H9 (cell line): ENCODE measurements around the gene TXNL4A. TPM values are rescaled to one million over a fixed set of nuclear protein-coding genes. Genes with fewer than 3 reads are reported as not detected.
A peak's percentile ranks its signal among the peaks of the same experiment; 100 is the strongest.

ENCODE experiments used
- DNase-seq: peaks from one replicate; pipeline ENCODE4 v3.0.0-alpha.2; 2017
- H2AFZ ChIP-seq: one replicate; pipeline ENCODE4 v1.6.1; 2013; ENCODE audit warnings: mild to moderate bottlenecking, low read length, control low read depth, moderate library complexity
- H2AK5ac ChIP-seq: 2 replicates; pipeline ENCODE4 v1.6.1; 2013; ENCODE audit warnings: low read length, control low read depth, mixed read lengths; ENCODE audit not compliant: insufficient read length
- H2BK120ac ChIP-seq: one replicate; pipeline ENCODE4 v1.6.1; 2013; ENCODE audit warnings: low read depth, mild to moderate bottlenecking, low read length, control low read depth, inconsistent platforms; ENCODE audit not compliant: poor library complexity, severe bottlenecking
- H2BK12ac ChIP-seq: 2 replicates; pipeline ENCODE4 v1.6.1; 2013; ENCODE audit warnings: low read length, control low read depth, mixed read lengths, low read depth; ENCODE audit not compliant: insufficient read length
- H2BK15ac ChIP-seq: 2 replicates; pipeline ENCODE4 v1.6.1; 2013; ENCODE audit warnings: low read depth, low read length, control low read depth
- H2BK20ac ChIP-seq: one replicate; pipeline ENCODE4 v1.6.1; 2013; ENCODE audit warnings: low read depth, mild to moderate bottlenecking, low read length, control low read depth, inconsistent platforms; ENCODE audit not compliant: poor library complexity, severe bottlenecking
- H2BK5ac ChIP-seq: 2 replicates; pipeline ENCODE4 v1.6.1; 2013; ENCODE audit warnings: low read length, control low read depth, mixed read lengths; ENCODE audit not compliant: insufficient read length
- H3K14ac ChIP-seq: 2 replicates; pipeline ENCODE4 v1.6.1; 2013; ENCODE audit warnings: low read length, control low read depth; ENCODE audit not compliant: insufficient read depth
- H3K18ac ChIP-seq: 2 replicates; pipeline ENCODE4 v1.6.1; 2013; ENCODE audit warnings: low read depth, mild to moderate bottlenecking, mixed read lengths, low read length, control low read depth; ENCODE audit not compliant: insufficient read length
- H3K23ac ChIP-seq: 2 replicates; pipeline ENCODE4 v1.6.1; 2013; ENCODE audit warnings: low read length, control low read depth, mixed read lengths, low read depth; ENCODE audit not compliant: insufficient read length
- H3K23me2 ChIP-seq: 2 replicates; pipeline ENCODE4 v1.6.1; 2013; ENCODE audit warnings: low read depth, mild to moderate bottlenecking, mixed read lengths, low read length, control low read depth; ENCODE audit not compliant: insufficient read length, poor library complexity, severe bottlenecking
- H3K27ac ChIP-seq: 2 replicates; pipeline ENCODE4 v1.5.1; 2013; ENCODE audit warnings: low read length, control low read depth, mixed read lengths, low read depth; ENCODE audit not compliant: insufficient read length
- H3K27me3 ChIP-seq: 2 replicates; pipeline ENCODE4 v1.6.1; 2013; ENCODE audit warnings: low read length, control low read depth, inconsistent platforms; ENCODE audit not compliant: insufficient read depth
- H3K4ac ChIP-seq: 2 replicates; pipeline ENCODE4 v1.6.1; 2013; ENCODE audit warnings: low read depth, mild to moderate bottlenecking, control low read depth, inconsistent platforms, low read length, moderate library complexity
- H3K4me1 ChIP-seq: 2 replicates; pipeline ENCODE4 v1.6.1; 2013; ENCODE audit warnings: low read length, control low read depth, inconsistent platforms; ENCODE audit not compliant: insufficient read depth
- H3K4me2 ChIP-seq: 2 replicates; pipeline ENCODE4 v1.6.1; 2013; ENCODE audit warnings: low read length, control low read depth, mixed read lengths; ENCODE audit not compliant: insufficient read length, insufficient read depth
- H3K56ac ChIP-seq: 2 replicates; pipeline ENCODE4 v1.6.1; 2013; ENCODE audit warnings: low read depth, mild to moderate bottlenecking, mixed read lengths, low read length, control low read depth; ENCODE audit not compliant: insufficient read length
- H3K79me1 ChIP-seq: 2 replicates; pipeline ENCODE4 v1.6.1; 2013; ENCODE audit warnings: low read depth, mild to moderate bottlenecking, moderate library complexity, low read length, control low read depth, inconsistent platforms; ENCODE audit not compliant: insufficient read depth, poor library complexity, severe bottlenecking
- H3K79me2 ChIP-seq: 2 replicates; pipeline ENCODE4 v1.6.1; 2013; ENCODE audit warnings: low read length, control low read depth, inconsistent platforms; ENCODE audit not compliant: insufficient read depth
- H3K9ac ChIP-seq: 2 replicates; pipeline ENCODE4 v1.6.1; 2013; ENCODE audit warnings: low read length, control low read depth, mixed read lengths; ENCODE audit not compliant: insufficient read length; ENCODE audit errors: extremely low read depth
- H3K9me3 ChIP-seq: one replicate; pipeline ENCODE4 v1.6.1; 2013; ENCODE audit warnings: low read depth, low read length, inconsistent platforms; ENCODE audit not compliant: control insufficient read depth
- H3T11ph ChIP-seq: one replicate; pipeline ENCODE4 v1.6.1; 2013; ENCODE audit warnings: mild to moderate bottlenecking, low read length, control low read depth, inconsistent platforms
- H4K20me1 ChIP-seq: one replicate; pipeline ENCODE4 v1.6.1; 2013; ENCODE audit not compliant: control insufficient read depth, insufficient read length, insufficient read depth
- H4K5ac ChIP-seq: 2 replicates; pipeline ENCODE4 v1.6.1; 2013; ENCODE audit warnings: low read depth, mild to moderate bottlenecking, mixed read lengths, low read length, control low read depth; ENCODE audit not compliant: insufficient read length
- H4K8ac ChIP-seq: replicated peaks from 2 replicates; pipeline ENCODE4 v1.6.1; 2013; ENCODE audit warnings: low read length, control low read depth, mixed read lengths, low read depth; ENCODE audit not compliant: insufficient read length
- H4K91ac ChIP-seq: 2 replicates; pipeline ENCODE4 v1.6.1; 2013; ENCODE audit warnings: low read depth, mild to moderate bottlenecking, moderate library complexity, mixed read lengths, low read length, control low read depth; ENCODE audit not compliant: insufficient read length
- H3K27ac Mint-ChIP-seq, 3 experiments: 2 replicates in 2 of 3; 3 replicates in 1 of 3; pipeline ENCODE4 v1.8.0; 2020 to 2021; ENCODE audit warnings: mixed read lengths in 3 of 3, mild to moderate bottlenecking in 1 of 3, moderate library complexity in 1 of 3
- H3K27me3 Mint-ChIP-seq: 2 replicates; pipeline ENCODE4 v1.8.0; 2021; ENCODE audit warnings: low read depth, mild to moderate bottlenecking, moderate library complexity, mixed read lengths
- H3K36me3 Mint-ChIP-seq, 3 experiments: 2 replicates in 2 of 3; 3 replicates in 1 of 3; pipeline ENCODE4 v1.8.0; 2020 to 2021; ENCODE audit warnings: low read depth in 3 of 3, mixed read lengths in 3 of 3; ENCODE audit not compliant: insufficient read depth in 1 of 3
- H3K4me1 Mint-ChIP-seq, 2 experiments: 2 replicates each; pipeline ENCODE4 v1.8.0; 2020; ENCODE audit warnings: mixed read lengths in 2 of 2
- H3K4me3 Mint-ChIP-seq, 2 experiments: 2 replicates in 1 of 2; 3 replicates in 1 of 2; pipeline ENCODE4 v1.8.0; 2020 to 2021; ENCODE audit warnings: mild to moderate bottlenecking in 2 of 2, mixed read lengths in 2 of 2, moderate library complexity in 1 of 2
- H3K9me3 Mint-ChIP-seq, 2 experiments: 2 replicates in 1 of 2; 3 replicates in 1 of 2; pipeline ENCODE4 v1.8.0; 2020; ENCODE audit warnings: mild to moderate bottlenecking in 2 of 2, mixed read lengths in 2 of 2, moderate library complexity in 1 of 2
- CTCF ChIP-seq: fragments of 200-600 bp; sonication (generic); conservative IDR thresholded peaks from 3 replicates; pipeline ENCODE4 v1.8.0; 2021; ENCODE audit warnings: antibody characterized with exemption, mild to moderate bottlenecking
- WGBS: extraction: QIAGEN DNeasy Blood & Tissue Kit; methylation state at CpG from one replicate; pipeline ENCODE4 v1.1.7; 2013; ENCODE audit warnings: missing lambda C conversion rate, low lambda C conversion rate, mixed read lengths; ENCODE audit not compliant: insufficient read length; ENCODE audit errors: extremely low coverage; 5-methylcytosine and 5-hydroxymethylcytosine counted together
- total RNA-seq: library from RNA; stranded (reverse); gene quantifications from 2 replicates; pipeline ENCODE4 v1.2.1, GENCODE V29; 2021

Gene TXNL4A
- total RNA-seq, 1 experiment from 2014 or later = 163 TPM

- H3K4me1 Mint-ChIP-seq = peaks cover 13% of the 10 kb centered on the region in 2 experiments
- H3K9me3 Mint-ChIP-seq = peaks cover 36 to 37% of the 10 kb centered on the region in 2 experiments
- DNase-seq = peak; percentile 24
- Histone ChIP-seq H2BK5ac (no peak overlapping the region), H2AFZ (no peak overlapping the region), H4K20me1 (no peaks in the 10 kb centered on the region), H3K56ac (no peak overlapping the region), H3K79me2 (no peaks in the 10 kb centered on the region), H2BK15ac (no peak overlapping the region), H3K79me1 (no peaks in the 10 kb centered on the region), H3K27ac (no peak overlapping the region), H2BK120ac (no peak overlapping the region), H3K23me2 (no peaks in the 10 kb centered on the region), H3K18ac (no peak overlapping the region), H2BK20ac (no peak overlapping the region), H4K91ac (no peak overlapping the region), H3K4me1 (no peaks in the 10 kb centered on the region), H4K8ac (no peak overlapping the region), H3K9me3 (peaks cover 5% of the 10 kb centered on the region), H4K5ac (no peak overlapping the region), H3K4me2 (no peak overlapping the region), H3K14ac (no peak overlapping the region), H3K27me3 (no peaks in the 10 kb centered on the region; the same call in 1 of the 2 replicates), H3K23ac (no peak overlapping the region), H2BK12ac (no peak overlapping the region), H3K4ac (no peak overlapping the region), H3T11ph (no peak overlapping the region), H2AK5ac (no peak overlapping the region), H3K9ac (no peak overlapping the region)
- no peak for TF ChIP-seq CTCF
- no CpG with 5 or more reads among the region's 25 CpGs for WGBS
- H3K36me3 Mint-ChIP-seq = peaks cover 14 to 42% (median 23%) of the 10 kb centered on the region in 3 experiments
- H3K27me3 Mint-ChIP-seq = peaks cover 2% of the 10 kb centered on the region; the same call in 1 of the 2 replicates
- no peak overlapping the region; a peak in 1 of 5 replicates for H3K4me3 Mint-ChIP-seq
- no peak overlapping the region for H3K27ac Mint-ChIP-seq
Observed at GRCh38 chr18:79927607-79928562, 60.5 kb downstream of the TXNL4A start.
